GM18502 (cell line): ENCODE results near the gene VPS37B.

ENCODE experiments used
- ATAC-seq: cut with Tn5 transposase; IDR thresholded peaks from one replicate; pipeline ENCODE4 v1.9.1; 2021; ENCODE audit warnings: mild to moderate bottlenecking; ENCODE audit not compliant: unreplicated experiment, poor library complexity

VPS37B gene

DNA sequence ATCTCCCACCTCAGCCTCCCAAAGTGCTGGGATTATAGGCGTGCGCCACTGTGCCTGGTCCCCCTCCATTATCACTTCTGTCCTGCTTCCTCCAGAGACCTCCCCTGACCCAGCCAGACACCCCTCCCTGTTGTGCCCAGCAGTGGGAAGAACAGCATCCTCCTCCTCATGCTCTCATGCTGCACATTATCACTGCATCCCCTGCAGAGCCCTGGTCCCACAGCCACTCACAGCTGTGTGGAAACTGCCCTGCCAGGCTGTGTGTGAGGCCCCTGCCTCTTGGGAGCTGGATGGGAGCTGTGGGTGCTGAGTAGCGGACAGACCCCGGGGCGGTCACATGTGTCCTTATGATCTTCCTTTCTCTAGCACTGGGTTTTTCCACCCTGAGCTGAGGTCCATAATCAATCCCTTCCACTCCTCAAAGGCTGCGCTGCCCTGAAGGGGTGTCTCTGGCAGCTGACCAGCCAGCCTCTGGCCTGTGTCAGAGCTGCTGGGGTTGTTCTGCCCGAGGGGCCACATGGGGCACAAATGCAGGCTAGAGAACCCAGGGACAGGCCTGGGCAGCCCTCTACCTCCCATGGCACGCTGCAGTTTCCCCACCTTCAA lies 51.5 kb downstream of the VPS37B start:
- no peak for ATAC-seq

DNA sequence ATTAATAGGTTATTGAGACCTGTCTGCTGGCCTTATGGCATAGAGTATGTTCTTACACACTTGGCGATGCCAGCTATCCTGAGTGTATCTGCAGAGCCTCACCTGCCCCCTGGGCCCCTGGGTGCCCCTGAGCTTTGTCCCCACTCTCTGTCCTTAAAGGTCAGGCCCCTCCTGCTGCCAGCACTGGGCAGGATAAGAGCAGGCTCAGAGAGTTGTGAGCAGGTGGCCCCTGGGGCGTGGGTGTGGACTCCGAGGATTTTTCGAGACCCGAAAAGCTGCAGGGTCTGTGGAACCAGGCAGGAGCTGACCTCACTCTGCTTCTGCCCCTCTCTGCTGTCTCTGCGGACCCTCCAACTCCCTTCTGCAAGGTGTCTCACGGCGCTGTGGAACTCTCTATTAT lies 52.5 kb downstream of the VPS37B start:
- ATAC-seq = no peak

DNA sequence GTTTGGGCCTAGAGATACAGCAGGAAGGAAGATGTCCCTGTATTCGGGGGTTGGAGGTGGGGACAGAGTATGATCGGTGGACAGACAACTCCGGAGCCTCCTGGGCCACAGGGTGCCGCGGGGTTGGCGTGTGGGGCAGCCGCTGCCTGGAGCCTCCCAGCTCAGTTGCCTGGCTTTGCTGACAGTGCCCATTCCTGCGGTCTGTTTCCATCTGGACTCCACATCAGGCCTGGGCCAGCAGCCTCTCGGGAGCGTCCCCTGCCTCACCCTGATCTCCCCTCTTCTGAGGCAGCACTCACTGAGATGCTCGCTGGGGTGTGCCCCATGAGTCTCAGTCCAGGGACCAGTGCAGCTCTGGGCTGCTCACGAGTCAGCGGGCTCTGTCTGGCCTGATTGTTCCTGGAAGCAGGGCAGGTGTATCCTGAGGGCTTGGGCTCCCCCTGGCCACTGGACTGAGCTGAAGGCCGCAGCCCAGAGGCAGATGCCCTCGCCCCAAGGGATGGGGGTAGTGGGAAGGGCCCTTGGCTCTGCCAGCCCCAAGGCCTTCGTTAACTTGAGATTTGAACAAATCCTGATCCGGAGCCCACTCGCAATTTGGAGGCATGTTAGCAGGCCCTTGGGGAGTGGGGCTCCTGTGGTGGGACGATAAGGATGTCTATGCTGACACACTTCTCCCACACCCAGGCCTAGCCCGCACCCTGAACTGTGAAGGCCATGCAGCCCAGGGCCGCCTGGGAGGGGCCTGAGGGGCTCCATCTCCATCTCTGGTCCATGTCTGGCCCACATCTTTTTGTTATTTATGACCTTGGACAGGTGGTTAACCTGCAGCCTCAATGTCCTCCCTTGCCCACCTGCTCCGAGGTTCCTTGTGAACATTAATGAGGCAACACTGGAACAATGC lies 53.2 kb downstream of the VPS37B start:
- ATAC-seq = no peak

- ATAC-seq = no peak
These were observed 54.2 kb downstream of the VPS37B start for GRCh38 chr12:122841544-122842321.

- no peak for ATAC-seq
These were observed 55.1 kb downstream of the VPS37B start for GRCh38 chr12:122840580-122841513.

DNA sequence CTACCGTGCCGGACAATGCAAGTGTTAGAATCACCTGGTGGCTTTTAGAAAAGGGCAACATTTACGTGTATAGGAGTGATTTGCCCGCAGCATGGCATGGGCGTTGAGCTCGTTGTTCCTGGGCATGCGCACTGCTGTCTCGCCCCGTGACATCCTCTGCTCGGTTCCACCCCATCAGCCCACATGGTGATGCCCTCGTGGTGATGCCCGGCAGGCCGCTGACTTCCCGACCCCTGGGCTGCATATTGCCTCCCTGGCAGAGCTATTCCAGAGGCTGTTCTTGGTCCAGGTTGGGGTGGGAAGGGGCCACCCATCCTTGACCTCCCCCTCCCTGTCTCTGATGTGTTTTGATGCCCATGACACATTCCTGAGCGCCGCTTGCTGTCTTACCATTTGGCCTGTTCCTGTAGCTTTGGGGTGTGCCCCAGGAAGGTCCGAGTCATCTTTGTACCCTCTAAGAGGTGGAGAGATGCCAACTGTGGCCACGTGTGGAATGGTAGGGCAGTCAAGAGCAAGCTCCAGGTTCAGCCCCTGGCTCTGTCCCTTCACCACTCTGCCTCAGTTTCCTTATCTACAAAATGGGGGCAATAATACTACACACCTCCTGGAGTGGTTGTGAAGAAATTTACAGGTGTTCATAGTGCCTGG lies 55.9 kb downstream of the VPS37B start:
- ATAC-seq = no peak

- ATAC-seq = no peak
These were observed 57.1 kb downstream of the VPS37B start for GRCh38 chr12:122838841-122839240.

DNA sequence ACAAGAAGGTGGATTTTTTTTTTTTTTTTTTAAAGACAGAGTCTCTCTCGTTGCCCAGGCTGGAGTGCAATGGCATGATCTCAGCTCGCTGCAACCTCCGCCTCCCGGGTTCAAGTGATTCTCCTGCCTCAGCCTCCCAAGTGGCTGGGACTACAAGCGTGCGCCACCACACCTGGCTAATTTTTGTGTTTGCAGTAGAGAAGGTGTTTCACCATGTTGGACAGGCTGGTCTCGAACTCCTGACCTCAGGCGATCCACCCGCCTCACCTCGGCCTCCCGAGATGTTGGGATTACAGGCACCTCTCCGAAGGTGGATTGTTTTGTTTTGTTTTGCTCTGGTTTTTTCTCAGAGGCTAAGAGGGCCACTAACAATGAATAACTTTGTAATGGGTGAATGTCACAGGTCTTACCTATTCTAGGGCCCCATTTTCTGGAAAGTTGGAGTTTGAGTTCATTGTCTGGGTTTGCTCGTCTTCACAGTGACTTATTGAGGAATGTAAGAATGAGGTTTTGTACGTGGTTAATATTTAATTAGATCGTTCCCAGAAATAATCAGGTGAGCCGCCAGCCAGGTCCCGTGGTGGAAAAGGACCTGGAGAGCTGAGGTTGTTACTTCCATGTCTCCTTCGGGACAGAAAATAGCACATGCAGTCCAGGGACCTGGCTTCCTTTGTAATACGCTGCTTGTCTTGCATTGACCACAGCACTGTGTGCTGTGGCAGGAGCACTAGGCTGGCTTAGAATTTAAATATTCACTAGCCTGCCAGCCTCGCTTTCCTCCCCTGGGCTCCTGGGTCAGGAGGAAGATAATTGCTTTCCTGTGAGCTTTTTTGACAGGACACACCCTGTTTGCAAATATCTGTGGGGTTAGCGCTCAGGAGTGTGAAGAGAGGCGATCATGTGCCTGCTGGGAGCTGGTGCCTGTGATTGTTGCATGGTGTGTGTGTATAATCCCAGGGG lies 58.3 kb downstream of the VPS37B start:
- no peak for ATAC-seq

DNA sequence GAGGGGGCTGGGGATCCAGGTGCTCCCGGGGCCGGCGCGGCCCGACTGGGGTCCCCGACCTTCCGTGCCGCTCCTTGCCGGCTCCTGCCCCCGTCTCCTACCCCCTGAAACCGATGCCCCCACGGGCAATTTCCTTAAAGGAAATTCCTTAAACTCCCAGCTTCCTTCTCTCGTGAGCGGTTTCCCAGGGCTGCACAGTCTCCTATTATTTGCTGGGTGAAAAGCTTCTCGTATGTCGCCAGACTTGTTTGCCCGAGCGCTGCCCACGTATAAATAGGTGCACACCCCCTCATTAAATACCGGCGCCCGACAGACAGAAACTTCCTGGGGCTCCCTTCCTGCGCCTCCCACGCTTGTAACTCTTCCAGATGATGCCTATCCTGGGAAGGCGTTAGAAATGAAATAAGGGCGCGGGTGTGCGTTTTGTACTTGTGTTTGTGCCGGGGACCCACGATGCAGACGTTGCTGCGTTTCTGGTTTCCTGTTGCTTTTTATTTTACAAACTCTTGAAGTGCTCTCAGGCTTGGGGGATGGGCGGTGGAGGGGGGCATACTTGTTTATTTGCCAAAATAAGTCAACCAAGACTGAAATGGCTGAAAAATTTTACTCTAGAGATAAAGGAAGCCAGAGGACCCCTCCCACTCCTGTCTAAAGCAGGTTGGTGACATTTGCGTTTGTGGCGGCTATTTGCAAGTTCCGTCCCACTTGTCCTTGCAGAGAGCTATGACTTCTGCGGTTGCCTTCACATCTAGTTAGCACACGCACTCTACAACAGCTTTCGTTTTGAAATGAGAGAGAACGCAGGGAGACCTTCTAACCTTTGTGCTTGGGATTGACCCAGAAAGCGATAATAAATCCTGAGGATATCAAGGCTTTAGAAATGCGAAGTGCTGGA lies 59.6 kb downstream of the VPS37B start:
- ATAC-seq = peak; percentile 55

- peak; percentile 43 for ATAC-seq
These were observed 60.2 kb downstream of the VPS37B start for GRCh38 chr12:122835750-122836026.

GRCh38 chr12:122834921-122835749 lies 60.8 kb downstream of the VPS37B start, which contains the start of gene HIP1R:
Gene HIP1R, plus strand, starts transcription at chr12:122835457. Its CDS starts 94 bp downstream, at chr12:122835551.
- peak; percentile 42 for ATAC-seq

GRCh38 chr12:122834104-122834920 lies 61.6 kb downstream of the VPS37B start:
- no peak for ATAC-seq

- no peak for ATAC-seq
These were observed 65.3 kb downstream of the VPS37B start for GRCh38 chr12:122830517-122831214.

GRCh38 chr12:122827258-122827657 lies 68.7 kb downstream of the VPS37B start:
- no peak for ATAC-seq
